HEK293 (cell line): Measurements from ENCODE around the gene MEGF9.

Source experiments
- CTCF ChIP-seq: fragments of 450-650 bp; formaldehyde crosslinking; IDR thresholded peaks from 2 replicates; pipeline ENCODE4 v1.5.1; 2016; ENCODE audit warnings: missing biosample characterization, missing genetic modification characterization
- ZEB2 ChIP-seq: fragments of 450-650 bp; formaldehyde crosslinking; IDR thresholded peaks from 2 replicates; pipeline ENCODE4 v1.5.1; 2016; ENCODE audit warnings: missing biosample characterization, missing genetic modification characterization
- ZNF280C ChIP-seq: fragments of 450-650 bp; formaldehyde crosslinking; IDR thresholded peaks from 2 replicates; pipeline ENCODE4 v1.5.1; 2016; ENCODE audit warnings: missing biosample characterization, missing genetic modification characterization

GRCh38 chr9:120653762-120654161 is 60.5 kb downstream of the MEGF9 start:
- TF ChIP-seq ZNF280C: no peak
- no peak for TF ChIP-seq CTCF (tag by site-specific recombination)
- no peak for TF ChIP-seq ZEB2 (tag by site-specific recombination)
